Gastroesophageal sphincter (tissue), 4 donors: ENCODE results near the gene CYB561D1. TPM values are rescaled to one million over a fixed set of nuclear protein-coding genes. Genes with fewer than 3 reads are reported as not detected.

Experiments
- ATAC-seq: fragments of 150-250 bp; one replicate; pipeline ENCODE4 v1.9.1; 2016; ENCODE audit warnings: mild to moderate bottlenecking, moderate library complexity
- H3K27ac ChIP-seq, 4 donors: fragments of 200-600 bp; sonication (generic) in 3 of 4; 1 replicate in 3 of 4; 2 replicates in 1 of 4; pipeline ENCODE4 v1.5.1; 2016 to 2019
- H3K27me3 ChIP-seq: fragments of 200-600 bp; sonication (generic); one replicate; pipeline ENCODE4 v1.5.1; 2019
- H3K36me3 ChIP-seq, 2 donors: fragments of 200-600 bp; sonication (generic); one replicate each; pipeline ENCODE4 v1.5.1; 2019; ENCODE audit warnings: control low read depth in 1 of 2
- H3K4me1 ChIP-seq, 3 donors: fragments of 200-600 bp; sonication (generic); 1 replicate in 2 of 3; 2 replicates in 1 of 3; pipeline ENCODE4 v1.5.1; 2016 to 2019; ENCODE audit warnings: control low read depth in 2 of 3
- H3K4me3 ChIP-seq, 2 donors: fragments of 200-600 bp; sonication (generic); one replicate each; pipeline ENCODE4 v1.5.1; 2019; ENCODE audit warnings: mild to moderate bottlenecking in 1 of 2, moderate library complexity in 1 of 2
- H3K9me3 ChIP-seq, 3 donors: fragments of 200-600 bp; sonication (generic); one replicate each; pipeline ENCODE4 v1.5.1; 2017 to 2019; ENCODE audit warnings: control low read depth in 2 of 3
- CTCF ChIP-seq, 4 experiments: fragments of 200-600 bp in 2 of 4; fragments of 450-650 bp in 2 of 4; sonication (generic) in 1 of 4; IDR thresholded peaks; one replicate each; pipeline ENCODE4 v1.5.1; 2017 to 2019; ENCODE audit warnings: antibody characterized with exemption in 4 of 4, mild to moderate bottlenecking in 2 of 4, moderate library complexity in 2 of 4
- EP300 ChIP-seq: sonication (generic); formaldehyde crosslinking; IDR thresholded peaks from one replicate; pipeline ENCODE4 v1.6.1; 2017; ENCODE audit warnings: antibody characterized with exemption, mild to moderate bottlenecking
- POLR2A ChIP-seq, 2 donors: fragments of 450-650 bp; IDR thresholded peaks; one replicate each; pipeline ENCODE4 v1.6.1; 2017; ENCODE audit warnings: antibody characterized with exemption in 2 of 2, mild to moderate bottlenecking in 2 of 2, moderate library complexity in 1 of 2
- POLR2AphosphoS5 ChIP-seq: sonication (generic); formaldehyde crosslinking; IDR thresholded peaks from one replicate; pipeline ENCODE4 v1.6.1; 2017; ENCODE audit warnings: antibody characterized with exemption
- whole genome bisulfite sequencing, 2 donors: methylation state at CpG; one replicate each; pipeline ENCODE4 v1.1.5; 2018; ENCODE audit warnings: low coverage in 1 of 2; 5-methylcytosine and 5-hydroxymethylcytosine counted together
- total RNA-seq, 4 donors: library from RNA; depleted of rRNA; stranded (reverse); fragments of >200 nt; gene quantifications; one replicate each; pipeline ENCODE4 v1.1.0, GENCODE V29; 2016

CYB561D1 gene
- total RNA-seq, 4 donors from 2014 or later = 8.3 to 15.9 (median 10.7) TPM

- no peak for ATAC-seq
- Histone ChIP-seq H3K4me3 (no peak overlapping the region), H3K27ac (no peak overlapping the region), H3K36me3 (no peaks in the 10 kb centered on the region), H3K4me1 (peaks cover 0 to 33% (median 7%) of the 10 kb centered on the region in 3 donors), H3K27me3 (no peaks in the 10 kb centered on the region), H3K9me3 (no peaks in the 10 kb centered on the region)
- TF ChIP-seq POLR2AphosphoS5 = no peak
- TF ChIP-seq CTCF (IDR thresholded peaks at IDR 0.05) = no peak
- no peak for TF ChIP-seq POLR2A (IDR thresholded peaks at IDR 0.05)
- TF ChIP-seq EP300 = no peak
- WGBS, 2 donors = no CpG with 5 or more reads among the region's 3 CpGs
These were observed 34.8 kb downstream of the CYB561D1 start for GRCh38 chr1:109528712-109529111.

GRCh38 chr1:109529881-109530456 is 36.1 kb downstream of the CYB561D1 start:
- 75 to 79% methylated on average over 2 of the region's 8 CpGs for WGBS, 2 donors
- H3K27ac ChIP-seq = peak overlapping the region in 1 of 4 donors; percentile 18
- no peaks in the 10 kb centered on the region for H3K27me3 ChIP-seq

GRCh38 chr1:109530457-109531087 is 36.7 kb downstream of the CYB561D1 start:
- Histone ChIP-seq H3K4me1 (peaks cover under 1 to 39% (median 7%) of the 10 kb centered on the region in 3 donors), H3K9me3 (no peaks in the 10 kb centered on the region), H3K27me3 (no peaks in the 10 kb centered on the region), H3K4me3 (no peak overlapping the region), H3K36me3 (no peaks in the 10 kb centered on the region), H3K27ac (peak overlapping the region in 1 of 4 donors; percentile 18)
- 39 to 73% methylated on average over 2 to 4 of the region's 13 CpGs for WGBS, 2 donors
- no peak for ATAC-seq
- TF ChIP-seq POLR2A (IDR thresholded peaks at IDR 0.05) = no peak
- TF ChIP-seq CTCF (IDR thresholded peaks at IDR 0.05) = no peak
- no peak for TF ChIP-seq EP300
- no peak for TF ChIP-seq POLR2AphosphoS5

More at GRCh38 chr1:109529881-109530456, 36.1 kb downstream of the CYB561D1 start:
- TF ChIP-seq CTCF (IDR thresholded peaks at IDR 0.05) (no peak), POLR2AphosphoS5 (no peak), EP300 (no peak), POLR2A (IDR thresholded peaks at IDR 0.05) (no peak)
- Histone ChIP-seq H3K4me1 (peaks cover 0 to 33% (median 7%) of the 10 kb centered on the region in 3 donors), H3K36me3 (no peaks in the 10 kb centered on the region), H3K4me3 (no peak overlapping the region), H3K9me3 (no peaks in the 10 kb centered on the region)
- ATAC-seq = no peak

- ATAC-seq = no peak
- Histone ChIP-seq H3K36me3 (no peaks in the 10 kb centered on the region), H3K9me3 (no peaks in the 10 kb centered on the region), H3K4me1 (peaks cover 2 to 47% (median 10%) of the 10 kb centered on the region in 3 donors), H3K4me3 (no peak overlapping the region), H3K27me3 (no peaks in the 10 kb centered on the region), H3K27ac (no peak overlapping the region)
- TF ChIP-seq CTCF (IDR thresholded peaks at IDR 0.05) (no peak), EP300 (no peak), POLR2AphosphoS5 (no peak), POLR2A (IDR thresholded peaks at IDR 0.05) (no peak)
- WGBS, 2 donors = 79 to 96% methylated on average over 4 of the region's 4 CpGs
These were observed 37.5 kb downstream of the CYB561D1 start for GRCh38 chr1:109531380-109531779.
